Astrocyte (in vitro differentiated cells and primary cell): ENCODE data around the gene SDHB. TPM values are rescaled to one million over a fixed set of nuclear protein-coding genes. Genes with fewer than 3 reads are reported as not detected.

Experiments used
- DNase-seq: peaks from one replicate; pipeline ENCODE4 v3.0.0-alpha.2; 2010; ENCODE audit warnings: low read depth
- FAIRE-seq: peaks from 2 replicates; lab custom pipeline; 2011; peaks lifted over from hg19 to GRCh38; lab: Jason Lieb, UNC
- H2AFZ ChIP-seq: 2 replicates; pipeline ENCODE4 v1.6.0; 2012; ENCODE audit warnings: low read depth, low read length, inconsistent platforms
- H3K27ac ChIP-seq: 2 replicates; pipeline ENCODE4 v1.5.1; 2011; ENCODE audit warnings: low read depth, low read length, inconsistent platforms
- H3K27me3 ChIP-seq: 2 replicates; pipeline ENCODE4 v1.6.0; 2011; ENCODE audit warnings: low read length, inconsistent platforms; ENCODE audit not compliant: insufficient read depth
- H3K36me3 ChIP-seq: 2 replicates; pipeline ENCODE4 v1.5.1; 2011; ENCODE audit warnings: low read length, inconsistent platforms; ENCODE audit not compliant: insufficient read depth
- H3K4me1 ChIP-seq: 2 replicates; pipeline ENCODE4 v1.5.1; 2011; ENCODE audit warnings: low read length, inconsistent platforms; ENCODE audit not compliant: insufficient read depth
- H3K4me2 ChIP-seq: 2 replicates; pipeline ENCODE4 v1.6.0; 2012; ENCODE audit warnings: low read length, inconsistent platforms
- H3K4me3 ChIP-seq: 2 replicates; pipeline ENCODE4 v1.5.1; 2011; ENCODE audit warnings: low read depth, mild to moderate bottlenecking, low read length, inconsistent platforms; ENCODE audit not compliant: insufficient read depth
- H3K79me2 ChIP-seq: 2 replicates; pipeline ENCODE4 v1.6.0; 2012; ENCODE audit warnings: mild to moderate bottlenecking, low read length, inconsistent platforms; ENCODE audit not compliant: insufficient read depth
- H3K9ac ChIP-seq: 2 replicates; pipeline ENCODE4 v1.6.0; 2012; ENCODE audit warnings: mild to moderate bottlenecking, low read length, inconsistent platforms
- H3K9me3 ChIP-seq: 2 replicates; pipeline ENCODE4 v1.5.1; 2012; ENCODE audit warnings: low read depth, mild to moderate bottlenecking, low read length, inconsistent platforms; ENCODE audit not compliant: insufficient read depth
- H4K20me1 ChIP-seq: 2 replicates; pipeline ENCODE4 v1.6.0; 2012; ENCODE audit warnings: low read length, inconsistent platforms; ENCODE audit not compliant: insufficient read depth
- H3K27ac Mint-ChIP-seq: one replicate; pipeline ENCODE4 v1.8.0; 2021; ENCODE audit warnings: mild to moderate bottlenecking, mixed read lengths; ENCODE audit not compliant: unreplicated experiment
- H3K27me3 Mint-ChIP-seq: one replicate; pipeline ENCODE4 v1.8.0; 2021; ENCODE audit warnings: low read depth, mixed read lengths; ENCODE audit not compliant: unreplicated experiment
- H3K36me3 Mint-ChIP-seq: one replicate; pipeline ENCODE4 v1.8.0; 2021; ENCODE audit warnings: low read depth, mixed read lengths; ENCODE audit not compliant: unreplicated experiment
- H3K4me1 Mint-ChIP-seq: one replicate; pipeline ENCODE4 v1.8.0; 2021; ENCODE audit warnings: low read depth, mixed read lengths; ENCODE audit not compliant: unreplicated experiment
- H3K4me3 Mint-ChIP-seq: one replicate; pipeline ENCODE4 v1.8.0; 2021; ENCODE audit warnings: mild to moderate bottlenecking, moderate library complexity, mixed read lengths; ENCODE audit not compliant: unreplicated experiment
- H3K9me3 Mint-ChIP-seq: one replicate; pipeline ENCODE4 v1.8.0; 2021; ENCODE audit warnings: mild to moderate bottlenecking, mixed read lengths; ENCODE audit not compliant: unreplicated experiment
- CTCF ChIP-seq: IDR thresholded peaks from 2 replicates; pipeline ENCODE4 v1.5.1; 2011; ENCODE audit warnings: low read depth, mild to moderate bottlenecking, inconsistent platforms, low read length, moderate library complexity; ENCODE audit not compliant: insufficient read depth
- EZH2 ChIP-seq: IDR thresholded peaks from 2 replicates; pipeline ENCODE4 v1.6.1; 2012; ENCODE audit warnings: mild to moderate bottlenecking, low read length, inconsistent platforms; ENCODE audit not compliant: insufficient read depth
- total RNA-seq: library from RNA; stranded (reverse); gene quantifications from 2 replicates; pipeline ENCODE4 v1.2.1, GENCODE V29; 2021

Gene SDHB
- total RNA-seq, 1 donor from 2014 or later: 84.9 TPM

GRCh38 chr1:17007121-17007520 lies 46.7 kb downstream of the SDHB start:
- Histone ChIP-seq H3K4me3 (no peak overlapping the region), H3K4me1 (peaks cover 31% of the 10 kb centered on the region), H3K36me3 (peaks cover 12% of the 10 kb centered on the region), H3K9me3 (no peaks in the 10 kb centered on the region), H2AFZ (no peak overlapping the region), H3K9ac (no peak overlapping the region), H3K4me2 (no peak overlapping the region), H3K27me3 (no peaks in the 10 kb centered on the region), H3K79me2 (peaks cover 35% of the 10 kb centered on the region), H4K20me1 (peaks cover 64% of the 10 kb centered on the region), H3K27ac (no peak overlapping the region)
- Mint-ChIP-seq H3K27me3 (no peaks in the 10 kb centered on the region), H3K4me3 (no peak overlapping the region), H3K9me3 (no peaks in the 10 kb centered on the region), H3K4me1 (peaks cover 5% of the 10 kb centered on the region), H3K27ac (no peak overlapping the region), H3K36me3 (peaks cover 14% of the 10 kb centered on the region)
- TF ChIP-seq EZH2: no peak
- no peak for TF ChIP-seq CTCF
- DNase-seq (no peak), FAIRE-seq (no peak)

GRCh38 chr1:17005365-17005740 lies 48.5 kb downstream of the SDHB start:
- TF ChIP-seq EZH2 (no peak), CTCF (no peak)
- FAIRE-seq: no peak
- H3K9me3 Mint-ChIP-seq: no peaks in the 10 kb centered on the region

GRCh38 chr1:17004466-17005364 lies 49.1 kb downstream of the SDHB start:
- H3K4me2 ChIP-seq: peak overlapping the region; percentile 28
- Mint-ChIP-seq H3K4me1 (peaks cover 1% of the 10 kb centered on the region), H3K36me3 (peaks cover 20% of the 10 kb centered on the region), H3K27ac (no peak overlapping the region), H3K4me3 (no peak overlapping the region), H3K27me3 (no peaks in the 10 kb centered on the region), H3K9me3 (no peaks in the 10 kb centered on the region)
- peaks cover 14% of the 10 kb centered on the region for H3K4me1 ChIP-seq
- no peak overlapping the region for H2AFZ ChIP-seq
- peaks cover 17% of the 10 kb centered on the region for H3K79me2 ChIP-seq
- FAIRE-seq (no peak), DNase-seq (no peak)
- no peaks in the 10 kb centered on the region for H3K9me3 ChIP-seq
- H3K36me3 ChIP-seq: peaks cover 12% of the 10 kb centered on the region
- H3K27me3 ChIP-seq: no peaks in the 10 kb centered on the region
- peak overlapping the region; percentile 31 for H3K27ac ChIP-seq
- peak overlapping the region; percentile 64 for H3K9ac ChIP-seq
- H4K20me1 ChIP-seq: peaks cover 56% of the 10 kb centered on the region
- H3K4me3 ChIP-seq: no peak overlapping the region
- TF ChIP-seq EZH2 (no peak), CTCF (no peak)

More at GRCh38 chr1:17005365-17005740, 48.5 kb downstream of the SDHB start:
- Histone ChIP-seq H3K4me1 (peaks cover 19% of the 10 kb centered on the region), H2AFZ (no peak overlapping the region), H3K27ac (no peak overlapping the region), H3K4me3 (no peak overlapping the region), H3K4me2 (no peak overlapping the region), H3K36me3 (peaks cover 12% of the 10 kb centered on the region), H3K9me3 (no peaks in the 10 kb centered on the region), H3K27me3 (no peaks in the 10 kb centered on the region), H3K9ac (no peak overlapping the region), H3K79me2 (peaks cover 23% of the 10 kb centered on the region), H4K20me1 (peaks cover 62% of the 10 kb centered on the region)
- no peak for DNase-seq
- H3K4me3 Mint-ChIP-seq: no peak overlapping the region
- H3K27me3 Mint-ChIP-seq: no peaks in the 10 kb centered on the region
- H3K4me1 Mint-ChIP-seq: peaks cover 2% of the 10 kb centered on the region
- H3K27ac Mint-ChIP-seq: no peak overlapping the region
- H3K36me3 Mint-ChIP-seq: peaks cover 20% of the 10 kb centered on the region
